ENCODE results near the gene GPR150.

DNA sequence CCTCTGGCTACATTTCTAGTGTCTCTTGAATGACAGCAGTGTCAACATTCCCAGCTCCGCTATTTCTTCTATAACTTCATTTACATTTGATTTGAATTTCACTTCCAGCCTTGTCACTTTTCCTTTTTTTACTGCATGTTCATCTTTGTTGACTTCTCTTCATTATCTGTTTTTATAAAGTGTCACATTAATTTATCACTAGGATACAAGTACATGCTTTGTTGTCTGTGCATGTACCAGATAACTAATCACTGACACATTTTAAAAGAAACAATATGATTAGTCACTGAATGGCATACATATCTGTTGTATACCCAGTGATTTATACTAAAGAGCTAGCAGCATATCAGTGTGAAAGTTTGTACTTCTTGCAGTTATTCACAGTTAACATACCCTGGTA, 35.9 kb upstream of the GPR150 start:
- no peak for TF ChIP-seq MXI1 (IDR thresholded peaks at IDR 0.05; ENCODE audit: low read depth, low read length)
- TF ChIP-seq CHCHD3 (CRISPR knock-in tag; IDR thresholded peaks at IDR 0.05) = no peak
- no peak for TF ChIP-seq ATF6 (CRISPR knock-in tag; IDR thresholded peaks at IDR 0.05)
- TF ChIP-seq ZBTB8A (IDR thresholded peaks at IDR 0.05; ENCODE audit: partially characterized antibody) = no peak
- TF ChIP-seq PHB2 (IDR thresholded peaks at IDR 0.05; ENCODE audit: low read depth) = no peak
- TF ChIP-seq CTCF (IDR thresholded peaks at IDR 0.05 in 2 of 3, conservative IDR thresholded peaks at IDR 0.05 in 1 of 3; ENCODE audit: insufficient read depth in 2 of 3, low read depth in 1 of 3, low read length in 3 of 3) = no peak
- TF ChIP-seq SP1 (CRISPR knock-in tag; IDR thresholded peaks at IDR 0.05) = no peak
- no peak for TF ChIP-seq POLR2A (conservative IDR thresholded peaks at IDR 0.05)
